Hematopoietic multipotent progenitor cell treated with erythropoietin and hydrocortisone succinate and interleukin-3 and kit ligand, for 17 days (in vitro differentiated cells): Measurements from ENCODE around the gene PTCHD4.

Experiments
- DNase-seq: peaks from one replicate; pipeline ENCODE4 v3.0.0-alpha.2; 2015; ENCODE audit warnings: low spot score

Gene PTCHD4

GRCh38 chr6:48099713-48100587 lies 11.0 kb downstream of the PTCHD4 start:
- no peak for DNase-seq

GRCh38 chr6:48098923-48099322 lies 12.1 kb downstream of the PTCHD4 start:
- no peak for DNase-seq

DNA sequence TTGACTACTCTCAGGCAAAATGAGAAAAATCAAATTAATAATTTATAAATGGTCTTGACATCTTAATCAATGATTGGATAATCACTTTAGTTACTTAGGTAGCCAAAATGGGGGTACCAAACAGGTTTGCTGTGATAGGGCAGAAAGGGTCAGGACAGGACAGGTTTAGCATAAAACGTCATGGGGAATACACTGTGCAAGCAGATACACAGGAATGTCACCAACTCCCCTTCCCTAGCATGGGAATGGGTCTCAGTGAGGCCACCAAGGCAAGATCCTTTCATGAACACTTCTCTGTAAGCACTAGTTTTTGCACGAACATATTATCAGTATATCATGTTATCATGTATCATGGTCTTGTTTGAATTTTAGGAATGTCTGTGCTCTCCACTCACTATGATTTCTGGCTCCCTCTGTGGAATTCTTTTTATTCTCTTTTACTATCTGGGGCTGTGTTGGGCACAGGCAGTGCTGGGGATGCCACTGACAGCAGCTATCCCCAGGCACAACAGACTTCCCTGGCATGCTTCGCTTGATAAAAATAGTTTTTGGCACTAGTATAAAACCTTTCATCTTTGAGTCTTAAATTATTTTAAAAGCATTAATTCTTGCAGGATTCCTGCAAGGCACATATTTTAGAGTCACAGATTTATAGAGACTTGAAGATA lies 18.3 kb downstream of the PTCHD4 start:
- DNase-seq = no peak

DNA sequence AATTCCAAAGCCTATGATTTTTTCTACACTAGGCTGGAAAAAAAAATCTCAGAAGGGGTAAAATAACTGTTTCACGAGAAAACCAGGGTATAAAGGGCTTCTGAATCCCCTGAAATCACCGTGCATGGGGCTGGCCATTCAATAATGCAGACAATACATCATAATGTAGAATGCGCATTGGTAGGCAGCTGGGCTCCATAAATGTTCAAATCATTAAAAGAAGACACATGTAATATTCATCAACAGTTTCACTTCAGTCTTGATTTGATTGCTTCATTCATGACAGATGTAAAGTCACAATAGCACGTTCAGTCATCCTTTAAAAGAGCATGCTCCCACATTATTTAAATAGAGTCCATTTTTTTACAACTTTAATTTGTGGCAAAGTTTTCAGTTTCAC lies 20.5 kb downstream of the PTCHD4 start:
- no peak for DNase-seq

DNA sequence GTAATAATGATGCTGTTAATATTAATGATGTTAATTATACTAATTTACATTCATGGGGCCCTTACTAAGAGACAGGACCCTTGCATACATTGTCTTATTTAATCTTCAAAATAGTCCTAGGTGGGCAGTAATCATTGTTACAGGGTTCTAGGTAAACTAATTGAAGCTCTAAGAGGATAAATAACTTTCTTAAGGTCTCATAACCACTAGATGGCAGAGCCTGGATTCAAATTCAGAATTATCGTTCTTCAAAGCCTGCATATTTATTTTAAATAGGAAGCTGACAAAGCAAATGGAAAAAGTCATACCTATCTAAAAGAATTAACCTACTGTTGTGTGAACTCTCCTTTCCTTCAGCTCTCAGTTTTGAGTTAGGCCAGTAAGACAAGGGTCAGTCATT lies 23.5 kb downstream of the PTCHD4 start:
- no peak for DNase-seq

- DNase-seq = no peak
Observed at GRCh38 chr6:48086187-48086586, 24.8 kb downstream of the PTCHD4 start.

DNA sequence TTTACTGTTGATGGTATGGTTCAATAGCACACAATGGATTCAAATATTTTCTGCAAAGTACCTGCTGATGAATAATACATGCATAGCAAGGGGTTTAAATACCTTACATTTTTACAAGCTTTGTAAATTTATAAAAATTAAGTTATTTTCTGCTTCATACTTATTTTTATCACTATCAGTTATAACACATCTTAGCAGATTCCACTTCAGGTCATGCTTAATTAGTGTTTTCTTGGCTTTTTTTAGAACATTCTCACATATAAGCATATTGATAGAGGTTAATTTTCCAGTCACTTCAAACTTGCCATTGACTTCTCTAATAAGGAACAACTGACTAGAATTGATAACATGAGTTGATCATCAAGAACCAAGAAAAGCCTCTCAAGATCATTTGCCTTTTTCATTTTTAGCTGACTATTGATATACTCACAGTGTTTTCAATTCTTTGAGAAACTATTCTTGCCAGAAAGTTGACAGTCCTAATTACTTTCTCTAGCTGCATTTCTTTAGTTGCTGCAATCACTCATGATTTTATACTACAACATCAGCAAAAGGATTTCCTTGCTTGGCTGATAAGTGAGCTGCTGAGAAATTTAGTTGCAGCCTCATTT lies 25.8 kb downstream of the PTCHD4 start:
- no peak for DNase-seq

GRCh38 chr6:48084201-48084600 lies 26.8 kb downstream of the PTCHD4 start:
- no peak for DNase-seq

DNA sequence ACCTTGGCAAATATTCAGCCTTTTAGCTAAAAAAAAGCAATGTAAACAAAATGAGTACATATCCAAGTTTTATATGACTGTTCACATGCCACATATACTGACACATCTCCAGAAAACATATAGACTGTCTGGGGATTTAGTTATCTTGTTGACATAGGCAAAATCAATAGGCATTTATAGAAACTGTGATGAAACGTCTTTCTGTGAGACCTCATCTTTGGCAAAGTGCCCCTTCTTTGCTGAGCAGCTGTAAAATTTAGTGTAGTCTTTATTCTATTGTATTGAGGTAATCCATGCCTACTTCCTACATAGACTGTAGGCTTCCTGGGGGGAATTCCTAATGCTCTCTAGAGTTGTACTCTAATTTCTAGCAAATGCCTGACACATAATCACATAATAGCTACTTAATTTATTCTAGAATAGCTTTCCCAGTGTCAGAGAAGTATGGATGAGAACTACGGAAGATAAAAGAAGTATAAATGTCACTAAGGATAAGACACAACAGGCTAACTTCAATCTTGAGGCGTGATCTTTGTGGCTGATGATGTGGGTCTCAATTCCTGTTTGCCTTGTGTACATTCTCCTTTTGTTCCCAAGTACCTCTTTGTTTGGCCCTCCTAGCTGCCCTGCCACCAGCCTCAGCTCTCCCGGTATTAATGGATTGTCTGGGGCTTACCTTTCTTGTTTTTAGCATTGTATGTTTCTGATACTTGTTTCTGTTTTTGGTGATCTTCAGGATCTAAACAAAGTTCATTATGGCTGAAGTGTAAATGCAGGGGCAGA lies 30.6 kb downstream of the PTCHD4 start:
- no peak for DNase-seq

DNA sequence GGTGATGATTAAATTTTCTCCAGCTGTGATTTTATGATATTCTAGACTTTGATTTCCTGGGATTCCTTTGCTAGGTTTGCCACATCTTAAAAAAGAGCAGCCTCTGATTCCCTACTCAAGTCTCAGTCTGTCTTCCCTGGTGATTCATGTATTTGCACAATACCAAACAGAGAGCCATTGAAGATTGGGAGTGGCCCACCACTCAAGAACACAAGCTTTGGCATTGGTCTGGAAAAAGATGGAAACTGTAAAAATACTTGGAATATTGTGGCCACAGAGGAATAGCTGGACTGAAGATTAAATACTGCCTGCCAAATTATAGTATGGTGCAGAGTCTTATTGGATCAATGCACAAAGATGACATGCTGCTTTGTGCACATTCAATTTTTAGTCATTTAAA lies 32.9 kb downstream of the PTCHD4 start:
- DNase-seq = no peak

DNA sequence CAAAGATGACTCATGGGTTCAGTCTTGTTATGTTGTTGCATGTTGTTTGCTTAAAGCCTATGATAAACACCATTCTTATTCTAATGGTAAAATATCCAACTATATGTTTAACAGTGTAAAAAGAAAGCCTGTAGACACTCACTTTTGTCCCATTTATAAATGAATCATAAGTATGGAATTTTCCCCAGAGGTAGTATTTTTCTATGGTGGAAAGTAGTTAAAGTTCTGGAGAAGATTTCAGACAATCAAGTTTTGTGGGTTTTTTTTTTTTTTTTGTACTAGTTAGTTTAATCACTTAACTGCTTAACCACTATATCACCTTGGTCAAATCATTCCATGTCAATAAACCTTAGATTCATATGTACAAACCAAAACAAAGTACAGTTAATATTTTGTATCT lies 35.8 kb downstream of the PTCHD4 start:
- no peak for DNase-seq

DNA sequence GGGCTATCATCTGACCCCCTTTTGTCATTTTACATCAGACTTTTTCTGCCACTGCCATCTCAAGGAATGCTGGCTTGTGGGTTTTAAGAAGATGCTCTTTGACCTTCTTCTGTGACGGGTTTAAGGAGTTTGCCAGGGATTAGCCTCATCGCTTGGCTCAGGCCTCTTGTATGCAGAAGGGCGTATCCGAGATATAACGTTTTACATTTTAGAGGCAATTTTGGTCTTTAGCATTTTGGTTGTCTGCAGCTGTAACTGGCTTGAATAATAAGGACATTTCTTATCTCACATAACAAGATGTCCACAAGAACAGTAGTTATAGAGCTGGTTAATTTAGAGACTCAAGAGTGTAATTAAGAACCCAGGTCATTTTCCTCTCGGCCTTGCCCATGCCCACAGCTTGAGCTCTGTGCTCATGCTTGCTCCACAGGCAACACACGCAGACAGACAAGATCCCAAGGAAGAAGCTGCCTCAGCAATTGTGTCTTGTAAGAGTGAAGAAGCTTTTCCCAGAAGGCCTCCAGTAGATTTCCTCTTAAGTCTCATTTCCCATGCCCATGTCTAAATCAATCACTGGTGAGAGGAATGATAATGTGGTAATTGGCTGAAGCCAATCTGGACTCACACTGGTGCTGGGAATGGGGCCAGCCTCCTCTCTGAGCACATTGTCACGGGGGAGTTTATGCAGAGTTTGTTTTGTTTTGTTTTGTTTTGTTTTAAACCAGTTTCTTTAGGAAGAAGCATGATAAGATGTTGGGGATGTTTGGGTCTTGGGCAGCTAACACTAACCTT lies 36.8 kb downstream of the PTCHD4 start:
- DNase-seq = no peak

GRCh38 chr6:48071833-48072232 lies 39.2 kb downstream of the PTCHD4 start:
- no peak for DNase-seq

DNA sequence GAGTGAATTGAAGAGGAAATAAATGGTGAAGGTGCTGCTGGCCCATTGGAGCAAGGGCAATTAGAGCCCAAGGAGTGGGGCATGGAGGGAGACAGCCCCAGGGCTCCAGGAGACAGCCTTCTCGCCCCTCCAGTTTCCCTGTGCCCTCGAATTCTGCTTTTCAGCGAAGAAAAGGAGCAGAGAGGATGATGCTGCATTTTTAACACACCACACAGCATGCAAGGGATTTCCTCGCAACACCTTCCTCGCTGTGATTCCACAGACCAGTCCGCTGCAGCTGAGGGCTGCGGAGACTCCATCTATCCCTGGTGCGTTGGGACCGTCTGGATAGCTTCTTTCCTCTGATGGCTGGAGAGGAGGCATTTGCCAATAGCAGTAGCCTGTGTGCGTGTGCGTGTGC lies 41.7 kb downstream of the PTCHD4 start:
- DNase-seq = no peak

- no peak for DNase-seq
Observed at GRCh38 chr6:48068278-48069251, 42.4 kb downstream of the PTCHD4 start.

DNA sequence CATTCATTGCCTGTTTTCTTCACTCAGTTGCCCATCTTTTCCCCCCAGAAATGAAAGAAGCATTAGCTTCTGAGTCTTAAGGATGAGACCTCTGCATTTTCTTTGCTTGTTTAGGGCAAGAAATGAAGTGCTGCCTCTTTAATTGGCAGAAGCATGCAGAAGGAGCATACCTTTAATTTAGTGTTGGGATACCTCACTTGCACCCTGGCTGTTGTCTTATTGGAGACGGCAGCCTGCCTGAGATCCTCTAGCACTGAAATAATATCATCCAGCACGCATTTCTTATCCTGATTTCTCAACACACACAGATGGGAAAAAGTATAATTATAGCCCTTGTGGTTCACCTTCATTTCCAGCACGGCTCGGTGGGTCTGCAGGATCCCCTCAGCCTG lies 43.1 kb downstream of the PTCHD4 start:
- no peak for DNase-seq

- DNase-seq = no peak
Observed at GRCh38 chr6:48067148-48067712, 43.8 kb downstream of the PTCHD4 start.

GRCh38 chr6:48061265-48061990 lies 49.6 kb downstream of the PTCHD4 start:
- DNase-seq = no peak
